GM10266 (cell line): ENCODE results near the gene SPP1.
"Not testable (repeated sequence)": the region's sequence is repeated elsewhere in the genome, so short reads cannot be mapped to it uniquely, and the experiment has no call there.

ENCODE experiments used
- DNase-seq: peaks from one replicate; pipeline ENCODE4 v3.0.0; 2012; ENCODE audit errors: extremely low spot score
- TF ChIP-seq, protein P1 (sequence below): IDR thresholded peaks from 2 replicates; pipeline ENCODE4 v1.5.1; 2012; ENCODE audit warnings: mild to moderate bottlenecking, low read depth; ENCODE audit not compliant: control insufficient read depth, insufficient read depth; ENCODE audit errors: missing control alignments

SPP1 gene

DNA sequence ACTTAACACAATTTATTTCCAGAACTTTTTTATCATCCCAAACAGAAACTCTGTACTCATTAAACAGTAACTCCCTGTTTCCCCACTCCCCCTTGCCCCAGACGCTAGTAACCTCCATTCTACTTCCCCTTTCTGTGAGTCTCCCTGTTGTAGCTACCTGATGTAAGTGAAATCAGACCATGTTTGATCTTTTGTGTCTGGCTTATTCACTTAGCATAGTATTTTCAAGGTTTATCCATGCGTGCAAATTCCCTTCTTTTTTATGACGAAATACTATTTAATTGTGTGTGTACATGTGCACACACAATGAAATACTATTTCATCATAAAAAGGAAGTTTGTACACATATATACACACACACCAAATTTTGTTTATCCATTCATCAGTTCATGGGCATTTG, 37.1 kb downstream of the SPP1 start:
- TF ChIP-seq, protein P1, sequence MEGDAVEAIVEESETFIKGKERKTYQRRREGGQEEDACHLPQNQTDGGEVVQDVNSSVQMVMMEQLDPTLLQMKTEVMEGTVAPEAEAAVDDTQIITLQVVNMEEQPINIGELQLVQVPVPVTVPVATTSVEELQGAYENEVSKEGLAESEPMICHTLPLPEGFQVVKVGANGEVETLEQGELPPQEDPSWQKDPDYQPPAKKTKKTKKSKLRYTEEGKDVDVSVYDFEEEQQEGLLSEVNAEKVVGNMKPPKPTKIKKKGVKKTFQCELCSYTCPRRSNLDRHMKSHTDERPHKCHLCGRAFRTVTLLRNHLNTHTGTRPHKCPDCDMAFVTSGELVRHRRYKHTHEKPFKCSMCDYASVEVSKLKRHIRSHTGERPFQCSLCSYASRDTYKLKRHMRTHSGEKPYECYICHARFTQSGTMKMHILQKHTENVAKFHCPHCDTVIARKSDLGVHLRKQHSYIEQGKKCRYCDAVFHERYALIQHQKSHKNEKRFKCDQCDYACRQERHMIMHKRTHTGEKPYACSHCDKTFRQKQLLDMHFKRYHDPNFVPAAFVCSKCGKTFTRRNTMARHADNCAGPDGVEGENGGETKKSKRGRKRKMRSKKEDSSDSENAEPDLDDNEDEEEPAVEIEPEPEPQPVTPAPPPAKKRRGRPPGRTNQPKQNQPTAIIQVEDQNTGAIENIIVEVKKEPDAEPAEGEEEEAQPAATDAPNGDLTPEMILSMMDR: no peak
- DNase-seq: peak; percentile 41

DNA sequence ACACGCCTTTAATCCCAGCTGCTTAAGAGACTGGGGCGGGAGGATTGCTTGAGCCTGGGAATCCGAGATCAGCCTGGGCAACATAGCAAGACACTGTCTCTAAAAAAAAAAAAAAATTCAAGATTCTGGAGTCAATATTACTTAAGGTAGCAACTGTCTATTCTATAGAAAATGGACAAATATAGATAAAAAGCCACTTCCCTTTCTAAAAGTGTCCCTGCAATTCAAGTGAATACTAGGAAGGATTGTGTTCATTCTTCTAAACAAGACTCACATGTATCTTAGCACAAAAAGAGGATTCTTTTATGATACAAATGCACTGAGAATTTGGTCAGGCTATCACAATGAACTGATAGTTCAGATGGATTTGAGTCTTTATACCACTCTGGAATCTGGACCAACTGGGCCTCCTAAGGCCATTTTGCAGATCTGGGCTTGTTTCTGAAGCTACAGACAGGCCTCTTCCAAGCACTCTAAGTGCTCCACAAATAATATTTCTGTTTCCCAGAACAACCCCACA, 38.9 kb downstream of the SPP1 start:
- TF ChIP-seq, protein P1: no peak
- no peak for DNase-seq

DNA sequence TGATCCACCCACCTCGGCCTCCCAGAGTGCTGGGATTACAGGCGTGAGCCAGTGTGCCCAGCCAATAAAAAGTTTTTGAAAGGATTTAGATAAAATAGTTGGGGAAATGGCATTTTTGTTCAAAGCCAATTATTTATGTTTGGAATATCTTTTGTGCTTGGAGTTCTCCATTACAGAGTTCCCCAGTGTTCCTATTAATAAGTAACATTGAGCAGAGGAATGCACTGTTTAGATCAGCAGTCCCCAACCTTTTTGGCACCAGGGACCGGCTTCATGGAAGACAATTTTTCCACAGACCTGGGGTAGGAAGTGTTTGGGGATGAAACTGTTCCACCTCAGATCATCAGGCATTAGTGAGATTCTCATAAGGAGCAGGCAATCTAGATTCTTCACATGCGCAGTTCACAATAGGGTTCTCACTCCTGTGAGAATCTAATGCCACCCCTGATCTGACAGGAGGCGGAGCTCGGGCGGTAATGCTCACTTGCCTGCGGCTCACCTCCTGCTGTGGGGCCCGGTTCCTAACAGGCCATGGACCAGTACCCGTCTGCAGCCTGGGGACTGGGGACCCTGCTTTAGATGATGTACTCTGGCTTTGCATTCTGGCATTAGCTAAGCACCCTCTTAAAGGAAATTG, 40.3 kb downstream of the SPP1 start:
- TF ChIP-seq, protein P1: no peak
- DNase-seq: no peak

DNA sequence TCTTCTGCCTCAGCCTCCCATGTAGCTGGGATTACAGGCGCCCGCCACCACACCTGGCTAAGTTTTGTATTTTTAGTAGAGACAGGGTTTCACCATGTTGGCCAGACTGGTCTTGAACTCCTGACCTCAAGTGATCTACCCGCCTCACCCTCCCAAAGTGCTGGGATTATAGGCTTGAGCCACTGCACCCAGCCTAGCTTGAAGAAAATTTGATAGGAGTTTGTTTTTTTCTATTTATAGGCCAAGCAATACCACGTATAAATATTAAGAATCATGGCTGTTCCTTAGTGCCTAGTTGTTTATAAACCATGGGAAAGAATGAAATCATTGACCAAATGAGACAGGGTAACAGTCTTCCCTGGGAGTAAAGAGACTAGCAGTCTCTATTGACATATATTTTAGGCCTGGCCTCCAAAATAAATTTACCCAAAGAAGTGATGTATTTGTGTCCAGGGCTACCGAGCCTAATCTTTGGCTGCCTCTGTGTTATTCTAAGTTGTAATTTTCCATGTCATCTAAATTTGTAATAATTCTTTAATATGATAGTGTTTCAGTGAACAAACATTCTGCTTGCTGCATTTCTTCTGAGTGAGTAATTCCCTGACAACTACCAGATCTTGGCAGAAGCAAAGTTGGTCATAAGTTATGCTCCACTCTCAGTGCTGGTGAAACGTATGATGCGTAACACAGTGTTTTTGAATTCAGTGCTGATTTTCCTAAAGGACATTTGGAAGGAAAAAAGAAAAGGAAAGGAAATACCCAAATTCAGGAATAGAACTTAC, 42.2 kb downstream of the SPP1 start:
- no peak for DNase-seq
- TF ChIP-seq, protein P1: no peak

DNA sequence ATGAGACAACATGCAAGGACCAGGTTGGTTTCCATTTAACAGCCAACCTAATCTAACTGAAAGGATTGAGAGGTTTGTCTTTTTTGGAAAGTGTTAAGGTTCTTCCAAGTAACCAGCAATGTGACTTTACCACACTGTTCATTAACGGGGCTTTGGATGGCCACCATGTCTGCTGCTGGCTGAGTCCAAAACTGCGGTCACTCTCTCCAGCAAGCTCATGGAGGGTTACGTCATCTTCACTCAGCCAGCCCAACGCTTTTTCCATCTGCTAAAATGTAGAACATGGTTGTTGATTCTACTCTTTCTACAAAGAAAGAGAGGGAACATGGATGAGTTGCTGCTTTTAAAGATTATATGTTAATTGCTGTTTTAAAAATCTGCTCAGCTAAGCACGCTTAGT, 43.0 kb downstream of the SPP1 start:
- TF ChIP-seq, protein P1: no peak
- no peak for DNase-seq

DNA sequence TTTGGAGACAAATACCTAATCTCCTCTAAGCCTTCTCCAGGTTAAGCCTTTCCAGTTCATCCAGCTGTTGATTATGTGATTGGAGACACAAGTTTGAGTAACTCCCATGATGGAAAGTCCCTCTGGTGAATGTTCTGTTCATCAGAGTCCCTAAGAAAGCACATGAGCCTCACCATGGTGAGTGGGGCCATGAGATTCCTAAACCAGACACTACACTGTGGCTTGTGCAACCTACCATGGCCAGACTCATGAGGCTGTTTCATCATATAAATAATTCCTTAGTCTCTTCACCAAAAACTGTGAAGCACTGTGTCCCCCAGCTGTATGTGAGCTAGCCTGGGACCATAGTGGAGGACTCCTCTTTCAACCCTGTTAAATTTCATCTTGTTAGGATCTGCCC, 46.3 kb downstream of the SPP1 start:
- TF ChIP-seq, protein P1: no peak
- no peak for DNase-seq

DNA sequence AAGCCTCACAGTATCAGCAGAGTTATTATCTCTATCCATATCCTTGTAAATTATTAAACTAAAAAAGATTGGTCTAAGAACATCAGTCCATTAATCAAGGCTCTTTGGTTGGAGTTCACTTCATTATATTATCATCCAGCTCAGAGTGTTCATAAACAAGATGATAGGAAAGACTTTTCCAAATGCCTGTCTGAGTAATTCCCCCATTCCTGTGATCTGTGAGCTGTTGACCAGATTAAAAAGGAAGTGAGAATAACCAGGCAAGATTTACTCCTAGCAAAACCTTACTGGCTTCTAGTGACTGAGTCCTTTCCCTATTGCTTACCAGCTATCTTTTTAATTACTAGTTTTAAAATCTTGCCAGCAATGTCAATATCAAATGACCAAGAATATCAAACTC, 46.8 kb downstream of the SPP1 start:
- no peak for DNase-seq
- TF ChIP-seq, protein P1: no peak

DNA sequence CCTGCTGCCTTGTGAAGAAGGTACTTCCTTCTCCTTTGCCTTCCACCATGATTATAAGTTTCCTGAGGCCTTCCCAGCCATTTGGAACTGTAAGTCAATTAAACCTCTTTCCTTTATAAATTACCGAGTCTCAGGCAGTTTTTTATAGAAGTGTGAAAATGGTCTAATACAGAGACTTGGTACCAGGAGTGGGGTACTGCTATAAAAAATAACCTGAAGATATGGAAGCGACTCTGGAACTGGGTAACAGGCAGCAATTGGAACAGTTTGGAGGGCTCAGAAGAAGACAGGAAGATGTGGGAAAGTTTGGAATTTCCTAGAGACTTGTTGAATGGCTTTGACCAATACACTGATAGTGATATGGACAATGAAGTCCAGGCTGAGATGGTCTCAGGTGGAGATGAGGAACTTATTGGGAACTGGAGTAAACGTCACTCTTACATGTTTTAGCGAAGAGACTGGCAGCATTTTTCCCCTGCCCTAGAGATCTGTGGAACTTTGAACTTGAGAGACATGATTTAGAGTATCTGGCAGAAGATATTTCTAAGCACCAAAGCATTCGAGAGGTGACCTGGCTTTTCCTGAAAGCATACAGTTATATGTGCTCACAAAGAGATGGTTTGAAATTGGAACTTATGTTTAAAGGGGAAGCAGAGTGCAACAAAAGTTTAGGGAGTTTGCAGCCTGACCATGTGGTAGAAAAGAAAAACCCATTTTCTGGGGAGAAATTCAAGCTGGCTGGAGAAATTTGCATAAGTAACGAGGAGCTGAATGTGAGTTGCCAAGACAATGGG, 50.6 kb downstream of the SPP1 start:
- DNase-seq: not testable (repeated sequence)
